NCI-H1436 treated with DMSO at 0.1 percent for 48 hours (cell line): Measurements from ENCODE around the gene MED4.

Experiments used
- DNase-seq: peaks from one replicate; lab custom pipeline; 2025; lab: John Stamatoyannopoulos, UW

Gene MED4

DNA sequence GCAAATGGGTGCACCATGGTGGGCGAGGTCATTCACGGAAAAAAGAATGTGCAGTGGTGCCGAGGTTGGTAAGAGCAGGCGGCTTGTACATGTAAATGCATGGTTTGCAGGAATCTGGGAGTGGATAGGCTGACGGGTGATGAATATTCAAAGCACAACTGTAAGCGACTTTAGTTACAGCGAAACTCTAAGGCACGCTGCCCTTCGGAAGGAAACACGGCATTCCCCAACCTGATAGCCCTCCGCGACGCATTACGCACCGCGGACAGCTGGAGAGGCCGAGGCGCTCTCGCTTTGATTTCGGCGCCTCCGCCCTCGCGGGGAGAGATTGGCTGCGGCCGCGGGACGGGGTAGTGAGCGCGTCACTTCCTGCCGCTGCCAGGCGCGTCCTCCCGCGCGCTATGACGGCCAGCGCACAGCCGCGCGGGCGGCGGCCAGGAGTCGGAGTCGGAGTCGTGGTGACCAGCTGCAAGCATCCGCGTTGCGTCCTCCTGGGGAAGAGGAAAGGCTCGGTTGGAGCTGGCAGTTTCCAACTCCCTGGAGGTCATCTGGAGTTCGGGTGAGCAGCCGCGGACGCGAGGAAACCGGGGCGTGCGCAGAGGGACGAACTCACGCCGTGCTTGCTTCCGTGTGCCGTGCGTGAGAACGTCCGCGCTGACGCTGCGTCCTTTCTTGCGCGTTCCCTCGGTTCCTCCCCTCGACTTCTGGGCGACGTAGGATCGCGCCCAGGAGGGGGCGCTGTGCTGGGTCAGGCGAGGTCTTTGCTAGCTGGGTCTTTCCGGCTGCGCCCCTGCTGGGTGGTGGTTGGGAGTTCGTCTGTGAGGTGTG is 57.3 kb downstream of the MED4 start, which contains the start of gene NUDT15:
Gene NUDT15, plus strand, starts transcription at position 381 of the 828 bp plus-strand sequence. Its CDS starts 21 bp downstream, at position 402.
- peak; percentile 60 for DNase-seq

DNA sequence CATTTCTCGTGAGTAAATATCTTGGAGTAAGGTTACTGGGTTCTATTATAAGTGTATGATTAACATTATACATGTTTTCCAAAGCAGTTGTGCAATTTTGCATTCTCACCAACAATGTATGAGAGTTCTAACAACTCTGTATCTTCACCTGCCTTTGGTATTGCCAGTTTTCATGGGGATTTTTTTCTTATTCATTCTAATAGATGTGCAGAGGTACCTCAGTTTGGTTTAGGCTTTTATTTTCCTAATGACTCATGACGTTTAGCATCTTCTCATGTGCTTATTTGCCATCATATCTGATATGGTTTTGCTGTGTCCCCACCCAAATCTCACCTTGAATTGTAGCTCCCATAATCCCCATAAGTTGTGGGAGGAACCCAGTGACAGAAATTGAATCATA is 65.0 kb downstream of the MED4 start:
- DNase-seq, result no peak

DNA sequence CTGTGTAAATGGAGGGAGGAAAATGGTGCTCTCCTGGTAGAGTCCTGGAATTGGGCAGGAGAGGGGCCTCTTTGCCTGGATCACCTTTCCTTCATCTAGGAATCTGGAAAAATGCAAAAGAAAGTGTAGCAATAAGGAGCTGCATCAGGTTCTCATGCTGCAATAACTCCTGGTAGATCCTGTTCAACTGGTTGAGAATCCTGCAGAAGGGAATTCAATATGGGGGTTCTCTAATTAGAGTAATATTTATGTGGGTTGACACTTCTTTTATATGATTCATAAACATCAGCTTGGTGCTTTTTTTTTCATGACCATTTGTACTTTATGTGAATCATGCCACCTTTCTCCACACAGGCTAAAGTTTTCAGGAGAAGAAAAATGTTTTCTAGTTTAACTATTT is 66.8 kb downstream of the MED4 start:
- DNase-seq, result no peak
